NT2/D1 (cell line): ENCODE results near the gene NCS1.
A peak's percentile ranks its signal among the peaks of the same experiment; 100 is the strongest.

Experiments
- DNase-seq: peaks from one replicate; pipeline ENCODE4 v3.0.0-alpha.2; 2011; ENCODE audit warnings: low read depth, low spot score
- H3K27me3 ChIP-seq: 2 replicates; pipeline ENCODE4 v1.6.0; 2011; ENCODE audit warnings: mild to moderate bottlenecking; ENCODE audit not compliant: insufficient read length, insufficient read depth
- H3K36me3 ChIP-seq: 2 replicates; pipeline ENCODE4 v1.6.1; 2011; ENCODE audit warnings: mild to moderate bottlenecking, low read length, mixed read lengths; ENCODE audit not compliant: insufficient read depth, insufficient read length
- H3K4me1 ChIP-seq: 2 replicates; pipeline ENCODE4 v1.5.1; 2011; ENCODE audit not compliant: insufficient read depth, insufficient read length
- H3K4me3 ChIP-seq: 2 replicates; pipeline ENCODE4 v1.5.1; 2011; ENCODE audit warnings: low read depth; ENCODE audit not compliant: insufficient read length
- H3K9ac ChIP-seq: 2 replicates; pipeline ENCODE4 v1.6.0; 2011; ENCODE audit warnings: low read depth; ENCODE audit not compliant: insufficient read length
- H3K9me3 ChIP-seq: 2 replicates; pipeline ENCODE4 v1.5.1; 2011; ENCODE audit warnings: mild to moderate bottlenecking, low read length; ENCODE audit not compliant: insufficient read depth
- SUZ12 ChIP-seq: IDR thresholded peaks from 2 replicates; pipeline ENCODE4 v1.6.1; 2011; ENCODE audit not compliant: insufficient read length, insufficient read depth; ENCODE audit errors: extremely low read depth
- YY1 ChIP-seq: IDR thresholded peaks from 2 replicates; pipeline ENCODE4 v1.6.1; 2011; ENCODE audit not compliant: insufficient read length, insufficient read depth
- ZNF274 ChIP-seq: IDR thresholded peaks from 2 replicates; pipeline ENCODE4 v1.6.1; 2011; ENCODE audit warnings: mild to moderate bottlenecking, low read depth, low read length

The NCS1 gene

GRCh38 chr9:130129432-130130061 lies 42.7 kb upstream of the NCS1 start:
- no peak for TF ChIP-seq YY1
- TF ChIP-seq ZNF274, result no peak
- no peak for TF ChIP-seq SUZ12
- H3K4me1 ChIP-seq, result no peaks in the 10 kb centered on the region
- H3K9ac ChIP-seq, result no peak overlapping the region

GRCh38 chr9:130132746-130133145 lies 39.5 kb upstream of the NCS1 start:
- DNase-seq, result no peak
- Histone ChIP-seq H3K36me3 (peaks cover 63% of the 10 kb centered on the region), H3K4me1 (no peaks in the 10 kb centered on the region), H3K9me3 (no peaks in the 10 kb centered on the region), H3K4me3 (no peak overlapping the region), H3K27me3 (no peaks in the 10 kb centered on the region), H3K9ac (no peak overlapping the region)
- TF ChIP-seq SUZ12 (no peak), ZNF274 (no peak), YY1 (no peak)

More at GRCh38 chr9:130129432-130130061, 42.7 kb upstream of the NCS1 start:
- Histone ChIP-seq H3K27me3 (no peaks in the 10 kb centered on the region), H3K36me3 (peaks cover 56% of the 10 kb centered on the region), H3K9me3 (no peaks in the 10 kb centered on the region), H3K4me3 (no peak overlapping the region)
- no peak for DNase-seq

GRCh38 chr9:130137081-130137640 lies 35.0 kb upstream of the NCS1 start:
- DNase-seq, result no peak
- H3K36me3 ChIP-seq, result peaks cover 30% of the 10 kb centered on the region
- H3K9ac ChIP-seq, result no peak overlapping the region
- H3K4me1 ChIP-seq, result peaks cover 18% of the 10 kb centered on the region
- no peak overlapping the region for H3K4me3 ChIP-seq
- no peaks in the 10 kb centered on the region for H3K27me3 ChIP-seq
- TF ChIP-seq YY1 (no peak), ZNF274 (no peak), SUZ12 (no peak)
- no peaks in the 10 kb centered on the region for H3K9me3 ChIP-seq

- TF ChIP-seq YY1 (no peak), SUZ12 (no peak), ZNF274 (no peak)
- Histone ChIP-seq H3K4me1 (peaks cover 23% of the 10 kb centered on the region), H3K9ac (peak overlapping the region; percentile 4)
Observed at GRCh38 chr9:130137641-130138081, 34.5 kb upstream of the NCS1 start.

GRCh38 chr9:130138171-130138653 lies 34.0 kb upstream of the NCS1 start:
- H3K36me3 ChIP-seq, result peaks cover 26% of the 10 kb centered on the region
- H3K4me1 ChIP-seq, result peaks cover 28% of the 10 kb centered on the region
- no peaks in the 10 kb centered on the region for H3K9me3 ChIP-seq
- DNase-seq, result peak; percentile 60
- peak overlapping the region; percentile 4 for H3K9ac ChIP-seq
- no peaks in the 10 kb centered on the region for H3K27me3 ChIP-seq
- H3K4me3 ChIP-seq, result no peak overlapping the region
- TF ChIP-seq SUZ12 (no peak), ZNF274 (no peak), YY1 (no peak)

More at GRCh38 chr9:130137641-130138081, 34.5 kb upstream of the NCS1 start:
- no peaks in the 10 kb centered on the region for H3K27me3 ChIP-seq
- H3K36me3 ChIP-seq, result peaks cover 30% of the 10 kb centered on the region
- DNase-seq, result no peak
- H3K4me3 ChIP-seq, result no peak overlapping the region
- H3K9me3 ChIP-seq, result no peaks in the 10 kb centered on the region

- no peak overlapping the region for H3K4me3 ChIP-seq
- peaks cover 31% of the 10 kb centered on the region for H3K4me1 ChIP-seq
- no peaks in the 10 kb centered on the region for H3K9me3 ChIP-seq
- no peak overlapping the region for H3K9ac ChIP-seq
- H3K36me3 ChIP-seq, result peaks cover 20% of the 10 kb centered on the region
- DNase-seq, result no peak
- no peaks in the 10 kb centered on the region for H3K27me3 ChIP-seq
- TF ChIP-seq YY1 (no peak), SUZ12 (no peak), ZNF274 (no peak)
Observed at GRCh38 chr9:130138791-130139190, 33.4 kb upstream of the NCS1 start.

GRCh38 chr9:130139251-130139650 lies 33.0 kb upstream of the NCS1 start:
- no peak for DNase-seq
- no peak overlapping the region for H3K9ac ChIP-seq
- no peaks in the 10 kb centered on the region for H3K27me3 ChIP-seq
- no peak overlapping the region for H3K4me3 ChIP-seq
- TF ChIP-seq SUZ12, result no peak
- no peak for TF ChIP-seq YY1
- no peak for TF ChIP-seq ZNF274
- H3K9me3 ChIP-seq, result no peaks in the 10 kb centered on the region
- H3K36me3 ChIP-seq, result peaks cover 15% of the 10 kb centered on the region
- H3K4me1 ChIP-seq, result peaks cover 35% of the 10 kb centered on the region
